SIG-M5 treated with dmso at 0.1 percent for 504 hours (cell line): Measurements from ENCODE around the gene C12orf57.

Experiments used
- DNase-seq: peaks from one replicate; lab custom pipeline; 2025; ENCODE audit not compliant: unreplicated experiment; lab: John Stamatoyannopoulos, UW

C12orf57 gene

GRCh38 chr12:6952121-6952862, 8.5 kb downstream of the C12orf57 start:
- no peak for DNase-seq

GRCh38 chr12:6952863-6953441, 9.1 kb downstream of the C12orf57 start:
- no peak for DNase-seq

GRCh38 chr12:6953442-6954315, 9.9 kb downstream of the C12orf57 start:
- peak; percentile 97 for DNase-seq

- DNase-seq = no peak
These were observed 10.7 kb downstream of the C12orf57 start for GRCh38 chr12:6954316-6955107.

GRCh38 chr12:6955108-6956020, 11.5 kb downstream of the C12orf57 start:
- DNase-seq = no peak

GRCh38 chr12:6956021-6956727, 12.4 kb downstream of the C12orf57 start:
- DNase-seq = no peak

- DNase-seq = no peak
These were observed 13.4 kb downstream of the C12orf57 start for GRCh38 chr12:6957151-6957701.

- DNase-seq = no peak
These were observed 14.2 kb downstream of the C12orf57 start for GRCh38 chr12:6957741-6958608.

- peak; percentile 84 for DNase-seq
These were observed 14.8 kb downstream of the C12orf57 start for GRCh38 chr12:6958609-6959057.

- DNase-seq = peak; percentile 92
These were observed 15.4 kb downstream of the C12orf57 start for GRCh38 chr12:6959058-6959804.

GRCh38 chr12:6959805-6960592, 16.2 kb downstream of the C12orf57 start:
- DNase-seq = no peak

- DNase-seq = no peak
These were observed 16.9 kb downstream of the C12orf57 start for GRCh38 chr12:6960593-6961277.

GRCh38 chr12:6961278-6961694, 17.5 kb downstream of the C12orf57 start:
- DNase-seq = peak; percentile 76

GRCh38 chr12:6961695-6962284, 18.0 kb downstream of the C12orf57 start:
- peak; percentile 84 for DNase-seq

GRCh38 chr12:6962285-6963015, 18.6 kb downstream of the C12orf57 start:
- peak; percentile 84 for DNase-seq
